ENCODE results near the gene KCNT2.
"Not testable (repeated sequence)": the region's sequence is repeated elsewhere in the genome, so short reads cannot be mapped to it uniquely, and the experiment has no call there.

KCNT2 gene

DNA sequence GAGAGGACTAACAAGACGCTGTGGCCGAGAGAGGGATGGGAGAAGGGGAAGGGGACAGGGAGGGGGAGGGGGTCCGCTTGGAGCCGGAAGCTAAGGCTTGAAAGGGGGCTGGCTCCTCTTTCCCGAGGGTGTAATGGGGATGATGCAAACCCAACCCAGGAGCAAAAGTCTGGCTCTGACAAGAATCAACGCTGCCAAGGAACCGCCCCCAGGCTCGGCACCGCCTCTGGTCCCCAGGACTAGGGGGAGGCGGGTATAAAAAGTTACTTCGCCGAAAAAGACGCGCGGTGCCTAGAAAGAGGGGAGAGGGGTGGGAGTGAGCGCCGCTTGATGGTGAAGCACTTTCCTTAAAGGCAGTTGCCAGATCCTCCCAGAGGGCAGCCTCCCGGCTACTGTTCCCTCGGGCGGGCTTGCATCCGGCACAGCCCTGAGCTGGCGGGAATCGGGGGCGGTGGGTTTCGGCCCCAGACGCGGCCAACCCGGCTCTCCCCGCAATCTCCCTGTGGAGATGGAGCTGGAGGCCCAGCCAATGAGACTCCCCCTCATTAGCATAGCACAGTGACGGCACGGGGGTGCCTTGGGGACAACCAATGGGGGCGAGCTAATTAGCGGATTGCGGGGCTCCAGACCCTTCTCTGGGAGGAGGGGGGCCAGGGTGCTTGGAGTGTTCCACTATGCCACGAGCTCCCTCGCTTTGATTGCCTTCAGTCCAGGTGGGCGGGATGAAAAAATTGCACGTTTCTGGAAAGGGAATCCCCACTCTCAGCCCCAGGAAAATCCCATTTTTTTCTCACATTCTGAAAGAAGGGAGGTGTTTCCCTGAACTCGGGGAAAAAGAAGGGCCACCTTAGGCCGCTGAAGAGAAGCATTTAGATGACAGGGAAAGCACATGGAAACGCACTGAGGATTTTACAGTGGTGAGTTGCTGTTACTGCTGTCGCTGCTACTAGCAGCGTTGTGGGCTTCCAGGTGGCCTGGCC lies at the start of gene KCNT2:
Gene KCNT2 (minus strand): TSS at position 51 of the 980 bp plus-strand sequence. CDS start 131 bp downstream, outside the sequence.
- no peak for DNase-seq

DNA sequence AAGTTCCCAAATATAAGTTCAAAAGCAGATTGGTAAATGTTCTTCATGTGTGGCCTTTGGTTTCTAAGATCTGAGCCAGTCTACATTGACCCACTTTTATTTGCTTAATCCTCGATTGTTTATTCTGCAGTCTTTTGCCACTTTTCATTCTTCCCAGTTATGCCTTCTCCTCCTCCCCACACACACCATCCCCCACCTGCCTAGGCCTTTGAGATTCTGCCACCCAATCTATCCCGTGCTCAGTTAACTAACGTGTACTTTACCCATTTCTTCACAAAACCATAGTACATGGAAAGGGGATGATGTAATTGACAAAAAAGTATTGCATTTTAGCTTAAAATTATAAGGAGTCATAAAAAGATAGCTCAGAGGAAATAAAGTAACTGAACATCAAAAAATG lies 47.3 kb upstream of the KCNT2 start:
- no peak for DNase-seq

DNA sequence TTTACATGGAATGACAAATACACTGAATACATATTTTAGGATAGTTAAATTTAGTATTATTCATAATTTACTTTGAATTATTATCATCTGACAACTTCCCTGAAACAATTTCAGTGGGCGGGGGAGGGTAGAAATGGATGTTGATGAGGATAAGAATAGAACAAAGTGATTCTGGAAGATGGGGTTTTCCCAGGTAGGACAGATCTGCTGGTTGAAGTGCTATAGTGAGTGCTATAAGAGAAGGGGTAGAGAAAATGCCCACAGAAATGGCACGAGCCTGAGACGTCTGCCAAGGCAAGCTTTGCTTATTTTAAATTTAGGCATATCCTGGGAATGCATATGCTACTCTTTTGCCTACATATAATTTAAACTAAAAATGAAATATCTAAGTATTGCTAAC lies 46.8 kb upstream of the KCNT2 start:
- DNase-seq = no peak

DNA sequence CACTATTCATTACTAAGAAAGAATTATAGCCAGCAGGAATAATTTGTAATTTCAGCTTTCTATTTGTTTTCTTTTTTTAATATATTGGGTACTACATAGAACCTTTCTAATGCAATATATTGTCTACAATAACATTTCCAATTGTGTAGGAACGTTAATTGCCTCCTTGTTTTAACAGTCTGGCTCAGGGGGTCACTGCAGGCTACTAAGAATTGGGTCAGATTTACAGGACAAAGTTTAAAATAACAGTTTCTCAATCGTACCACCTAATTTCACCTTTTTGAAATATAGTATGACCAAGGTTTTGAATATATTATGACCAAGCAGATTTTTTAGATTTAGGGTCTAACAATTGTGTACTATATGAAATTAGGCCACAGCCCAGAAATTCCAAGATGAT lies 46.0 kb upstream of the KCNT2 start:
- no peak for DNase-seq

DNA sequence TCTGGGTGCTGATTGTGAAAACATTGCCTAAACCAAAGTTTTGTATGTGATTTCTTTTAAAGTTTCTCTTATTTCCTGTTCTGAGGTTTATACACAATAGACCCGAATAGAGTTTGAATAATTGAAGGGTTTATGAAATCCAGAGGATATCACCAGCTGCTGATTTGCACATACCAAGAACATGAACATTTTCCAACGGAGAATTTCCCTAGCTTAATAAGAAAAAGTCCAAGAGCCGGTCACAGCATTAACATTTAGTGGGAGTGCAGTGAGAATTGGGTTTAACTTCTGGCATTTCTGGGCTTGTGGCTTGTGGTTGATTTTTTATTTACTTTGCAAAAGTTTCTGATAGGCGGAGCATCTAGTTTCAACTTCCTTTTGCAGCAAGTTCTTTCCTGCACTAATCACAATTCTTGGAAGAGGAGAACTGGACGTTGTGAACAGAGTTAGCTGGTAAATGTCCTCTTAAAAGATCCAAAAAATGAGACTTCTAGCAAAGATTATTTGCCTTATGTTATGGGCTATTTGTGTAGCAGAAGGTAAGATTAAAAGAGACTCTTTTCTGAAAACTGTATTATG lies 43.5 kb upstream of the KCNT2 start, which contains the start of gene CFH:
Gene CFH (plus strand): TSS at position 407 of the 579 bp plus-strand sequence. CDS start 75 bp downstream, at position 482.
- DNase-seq = no peak

DNA sequence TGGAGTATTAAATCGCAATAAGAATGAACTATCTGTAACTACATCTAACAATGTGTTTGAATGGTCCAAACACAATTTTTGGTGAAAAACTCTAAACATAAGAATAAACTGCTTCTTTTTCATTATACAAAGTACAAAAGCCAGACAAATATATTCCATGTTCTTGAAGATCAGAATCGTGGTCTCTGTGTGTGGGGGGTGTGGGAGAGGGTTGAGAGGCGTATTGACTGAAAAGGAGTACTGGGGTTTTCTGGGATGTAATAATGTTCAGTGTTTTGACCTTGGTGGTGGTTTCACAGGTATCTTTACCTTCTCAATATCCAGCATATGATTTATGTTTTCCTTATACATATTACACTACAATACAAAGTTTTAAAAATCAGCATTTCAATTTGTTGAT lies 42.8 kb upstream of the KCNT2 start:
- no peak for DNase-seq

DNA sequence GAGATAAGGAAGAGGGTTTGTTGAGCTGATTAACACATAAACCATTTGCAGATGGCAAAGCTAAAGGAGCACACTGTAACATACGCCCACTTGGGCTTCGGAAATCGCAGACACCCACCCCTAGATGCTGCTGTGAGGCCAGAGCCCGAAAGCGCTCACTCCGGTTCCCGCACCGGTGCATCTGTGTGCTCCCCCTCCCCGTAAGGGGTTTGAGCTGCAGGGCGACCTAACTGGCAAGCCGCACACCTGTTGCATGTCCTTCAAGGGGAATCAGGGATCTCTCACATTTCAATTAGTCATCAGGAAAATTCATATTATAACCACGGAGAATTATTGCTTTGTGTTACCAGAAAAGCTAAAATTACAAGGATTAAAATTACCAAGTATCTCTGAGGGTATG lies 42.2 kb upstream of the KCNT2 start:
- DNase-seq = no peak

DNA sequence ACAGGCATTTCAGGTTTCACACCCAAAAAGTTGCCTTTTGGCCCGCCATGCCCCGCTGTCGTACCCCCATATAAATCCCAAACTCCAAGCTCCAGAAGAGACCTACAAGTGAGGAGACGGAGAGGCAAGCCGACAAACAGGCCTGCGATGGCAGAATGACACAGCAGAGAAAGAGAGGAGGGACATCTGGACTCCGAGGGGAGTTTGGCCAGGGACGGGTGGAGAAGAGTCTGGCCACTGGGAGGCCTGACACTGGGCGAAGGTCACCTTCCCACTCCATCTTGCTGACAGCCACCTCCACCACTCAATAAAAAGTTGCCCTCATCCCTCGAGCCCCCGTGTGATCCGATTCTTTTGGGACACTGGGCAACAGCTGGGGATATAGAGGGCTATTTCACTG lies 41.8 kb upstream of the KCNT2 start:
- DNase-seq = no peak

DNA sequence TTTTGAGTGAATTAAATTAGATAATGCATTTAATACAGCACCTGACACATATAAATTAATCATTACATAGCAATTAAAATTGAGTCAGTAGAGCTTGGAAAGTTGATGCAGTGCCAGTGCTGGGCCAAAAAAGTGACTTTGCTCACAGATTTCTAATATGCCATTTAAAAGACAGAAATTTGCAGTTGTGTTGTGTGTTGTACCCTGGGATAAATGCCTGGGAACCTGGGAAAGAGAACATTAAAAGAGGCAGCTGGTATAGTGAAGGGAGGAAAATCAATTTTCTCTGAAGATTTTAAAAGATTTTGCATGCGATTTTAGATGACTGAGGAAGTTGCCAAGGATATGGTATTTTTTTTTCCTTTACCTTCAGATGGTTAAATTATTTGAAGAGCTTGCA lies 32.7 kb upstream of the KCNT2 start:
- DNase-seq = no peak

DNA sequence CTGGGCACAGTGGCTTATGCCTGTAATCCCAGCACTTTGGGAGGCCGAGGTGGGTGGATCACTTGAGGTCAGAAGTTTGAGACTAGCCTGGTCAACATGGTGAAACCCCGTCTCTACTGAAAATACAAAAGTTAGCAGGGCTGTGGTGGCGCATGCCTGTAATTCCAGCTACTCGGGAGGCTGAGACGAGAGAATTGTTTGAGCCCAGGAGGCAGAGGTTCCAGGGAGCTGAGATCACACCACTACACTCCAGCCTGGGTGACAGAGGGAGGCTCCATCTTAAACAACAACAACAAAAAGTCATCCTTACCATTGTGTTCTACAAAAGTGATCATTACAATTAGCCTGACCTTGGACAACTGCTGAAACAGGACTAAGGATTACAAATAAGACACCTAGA lies 31.1 kb upstream of the KCNT2 start:
- not testable (repeated sequence) for DNase-seq

DNA sequence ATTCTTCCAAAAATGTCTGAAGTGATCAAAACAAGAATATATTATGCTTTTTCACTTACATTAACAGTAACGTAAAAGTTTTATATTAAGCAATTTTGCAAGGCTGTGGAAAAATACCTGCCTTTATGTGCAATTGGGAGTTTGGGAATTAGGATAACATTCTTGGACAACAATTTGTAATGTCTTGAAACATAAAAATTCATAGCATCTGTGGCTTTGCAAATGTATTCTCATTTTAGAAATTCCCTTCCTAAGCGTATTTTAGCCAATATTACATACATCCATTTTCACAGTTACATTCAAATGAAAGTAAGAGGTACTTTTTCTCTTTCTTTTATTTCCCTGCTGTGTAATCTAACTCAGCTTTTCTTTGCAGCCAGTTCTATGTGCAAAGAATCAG lies 30.2 kb upstream of the KCNT2 start:
- no peak for DNase-seq

DNA sequence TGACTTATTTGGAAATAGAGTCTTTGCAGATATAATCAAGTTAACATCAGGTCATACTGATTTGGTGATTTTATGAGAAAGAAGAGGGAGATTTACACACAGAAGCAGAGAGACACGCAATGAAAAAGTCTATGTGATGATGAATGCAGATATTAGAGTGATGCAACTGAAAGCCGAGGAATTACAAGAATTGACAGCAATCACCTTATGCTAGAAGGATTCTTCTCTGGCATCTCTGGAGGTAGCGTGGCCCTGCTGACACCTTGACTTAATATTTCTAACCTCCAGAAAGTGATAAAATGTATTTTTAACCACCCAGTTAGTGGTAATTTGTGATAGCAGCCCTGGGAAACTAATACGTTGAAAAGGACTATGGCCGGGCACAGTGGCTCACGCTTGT lies 29.4 kb upstream of the KCNT2 start:
- DNase-seq = no peak

DNA sequence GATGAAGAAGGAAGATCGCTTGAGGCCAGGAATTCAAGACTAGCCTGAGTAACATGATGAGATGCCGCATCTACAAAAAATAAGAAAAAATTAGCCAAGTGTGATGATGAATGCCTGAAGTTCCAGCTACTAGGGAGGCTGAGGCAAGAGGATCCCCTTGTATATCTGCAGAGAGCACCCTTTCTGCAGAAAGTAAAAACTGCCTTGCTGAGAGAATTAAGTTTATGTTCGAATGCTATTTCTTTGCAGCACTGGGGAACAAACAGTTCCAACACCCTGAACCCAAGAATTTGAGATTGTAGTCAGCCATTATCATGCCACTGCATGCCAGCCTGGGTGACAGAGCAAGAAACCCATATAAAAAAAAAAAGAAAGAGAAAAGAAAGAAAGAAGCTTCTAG lies 20.6 kb upstream of the KCNT2 start:
- no peak for DNase-seq

DNA sequence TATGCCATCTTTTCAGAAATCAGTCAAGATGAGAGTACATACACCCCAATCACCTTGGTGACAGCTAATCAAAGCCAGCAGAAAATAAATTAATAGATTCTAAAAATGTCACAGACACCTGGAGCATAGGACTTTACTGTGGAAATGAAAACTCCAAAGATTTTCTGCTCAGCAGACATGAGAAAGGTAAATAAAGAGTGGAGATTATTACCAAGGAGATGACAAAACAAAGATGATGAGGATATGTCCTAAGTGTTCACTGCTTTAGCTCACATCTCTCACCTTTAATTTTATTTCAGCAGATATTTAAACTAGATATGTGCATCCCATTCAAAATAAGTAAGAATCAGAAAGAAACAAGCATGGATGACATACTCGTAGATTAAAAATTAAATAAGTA lies 14.8 kb upstream of the KCNT2 start:
- DNase-seq = no peak

DNA sequence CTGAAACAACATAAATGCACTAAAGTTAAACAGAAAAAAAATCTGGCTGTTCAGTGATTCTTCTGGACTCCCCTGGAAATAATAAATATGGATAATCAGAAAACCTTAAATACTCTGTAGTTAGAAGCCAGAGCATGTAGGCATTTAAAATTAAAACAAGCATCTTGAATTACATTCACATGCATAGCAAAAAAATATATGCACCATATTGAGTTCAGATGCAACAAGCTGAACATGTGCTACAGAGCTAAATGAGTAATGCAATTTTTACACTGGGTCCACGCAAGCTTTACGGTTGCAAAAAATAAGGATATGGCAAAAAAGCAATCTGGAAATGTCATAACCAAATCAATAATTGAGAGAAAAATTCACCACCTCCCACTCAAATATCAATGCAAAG lies 11.5 kb upstream of the KCNT2 start:
- no peak for DNase-seq

DNA sequence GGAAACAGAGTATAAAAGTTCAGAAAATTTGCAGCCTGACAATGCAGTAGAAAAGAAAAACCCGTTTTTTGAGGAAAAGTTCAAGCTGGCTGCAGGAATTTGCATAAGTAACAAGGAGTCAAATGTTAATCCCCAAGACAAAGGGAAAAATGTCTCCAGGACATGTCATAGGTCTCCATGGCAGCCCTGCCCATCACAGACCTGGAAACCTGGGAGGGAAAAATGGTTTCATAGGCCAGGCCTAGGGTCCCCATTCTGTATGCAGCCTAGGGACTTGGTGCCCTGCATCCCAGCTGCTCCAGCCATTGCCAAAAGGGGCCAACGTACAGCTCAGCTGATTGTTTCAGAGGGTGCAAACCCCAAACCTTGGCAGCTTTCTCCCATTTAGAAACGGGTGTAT lies 3.6 kb upstream of the KCNT2 start:
- DNase-seq = no peak

DNA sequence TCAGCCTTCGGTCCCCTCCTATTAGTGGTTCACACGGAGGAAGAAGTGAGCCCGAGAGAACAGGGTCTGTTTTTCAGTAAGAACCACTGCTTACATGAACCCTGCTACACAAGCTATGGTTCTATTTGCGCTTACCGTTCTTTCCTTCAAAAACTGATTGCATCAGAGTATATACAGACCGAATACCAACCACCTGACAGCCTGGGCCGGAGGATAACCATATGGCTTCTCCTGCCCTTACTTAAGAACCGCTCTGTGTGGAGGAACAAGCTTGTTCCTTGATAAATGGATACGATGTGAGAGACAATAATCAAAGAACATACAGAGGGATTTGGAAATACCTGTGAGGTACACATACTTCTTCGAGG lies 1.1 kb upstream of the KCNT2 start:
- DNase-seq = no peak

DNA sequence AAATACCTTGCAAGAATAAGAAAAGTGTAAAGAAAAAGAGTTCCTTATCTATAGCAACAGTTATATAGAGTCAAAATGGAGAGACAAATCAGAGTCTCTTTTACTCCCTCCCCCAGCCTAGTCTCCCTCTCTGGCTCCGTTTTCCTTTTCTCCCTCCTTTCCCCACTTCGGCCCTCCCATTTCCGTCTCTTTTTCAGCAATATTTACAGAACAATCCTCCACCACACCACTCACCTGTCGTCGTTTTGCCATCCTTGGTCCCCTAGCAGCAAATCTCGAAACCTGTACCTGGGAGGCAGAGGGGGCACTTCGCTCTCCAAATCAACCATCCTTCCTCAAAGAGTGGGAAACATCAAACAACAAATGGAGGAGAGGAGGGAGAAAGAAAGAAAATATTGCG lies 259 bp downstream of the KCNT2 start:
- no peak for DNase-seq

DNA sequence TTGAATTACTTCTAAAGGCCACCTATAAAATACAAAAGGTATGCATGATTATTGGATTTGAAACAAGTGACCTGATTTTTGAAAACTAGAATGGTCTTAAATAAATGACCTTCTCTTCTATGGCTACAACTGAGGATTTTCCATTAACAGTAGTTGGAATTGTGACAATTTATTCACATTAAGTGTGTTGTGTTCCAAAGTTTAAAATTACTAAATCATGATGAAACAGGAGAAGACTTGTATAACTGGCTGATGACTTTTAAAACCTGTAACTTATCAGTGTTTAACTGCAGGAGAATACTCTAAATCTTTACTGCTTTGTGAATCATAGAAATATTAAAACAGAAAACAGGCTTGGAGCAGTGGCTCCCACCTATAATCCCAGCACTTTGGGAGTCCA lies 4.6 kb downstream of the KCNT2 start:
- no peak for DNase-seq

DNA sequence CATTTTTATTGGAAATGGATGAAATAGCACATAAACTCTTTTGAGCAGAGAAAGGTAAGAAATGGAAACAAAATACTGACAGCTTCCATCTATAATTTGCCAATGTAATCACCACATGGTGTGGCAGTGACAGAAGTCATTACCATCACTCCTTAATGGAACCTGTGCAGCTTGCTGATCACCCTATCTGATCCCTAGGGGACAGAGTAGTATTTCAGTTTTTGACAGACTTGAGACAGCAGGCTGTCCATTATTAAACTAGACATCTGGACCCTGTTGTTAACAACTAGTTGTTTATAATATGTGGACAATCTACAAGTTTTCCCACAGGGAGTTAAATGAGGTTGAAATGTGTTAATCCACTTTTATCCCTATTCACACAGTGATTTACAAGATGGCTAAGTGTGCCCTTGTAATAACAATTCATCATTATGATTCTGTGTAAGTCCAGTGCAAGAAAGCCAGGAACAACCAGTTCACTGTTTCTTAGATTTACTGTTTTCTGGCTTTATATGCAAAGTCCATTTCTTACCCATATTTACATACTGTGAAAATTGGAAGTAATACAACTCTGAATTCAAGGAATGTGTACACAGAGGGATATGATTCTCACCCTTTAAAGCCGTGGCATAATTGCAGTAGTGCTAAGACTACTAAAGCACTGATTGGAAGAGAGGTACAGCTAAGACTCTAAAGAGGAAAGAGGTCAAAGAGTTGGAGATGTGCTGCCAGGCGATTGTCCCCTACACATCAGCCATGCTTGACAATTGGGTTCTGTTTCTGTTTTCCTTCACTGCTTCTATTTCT lies 9.1 kb downstream of the KCNT2 start:
- no peak for DNase-seq

DNA sequence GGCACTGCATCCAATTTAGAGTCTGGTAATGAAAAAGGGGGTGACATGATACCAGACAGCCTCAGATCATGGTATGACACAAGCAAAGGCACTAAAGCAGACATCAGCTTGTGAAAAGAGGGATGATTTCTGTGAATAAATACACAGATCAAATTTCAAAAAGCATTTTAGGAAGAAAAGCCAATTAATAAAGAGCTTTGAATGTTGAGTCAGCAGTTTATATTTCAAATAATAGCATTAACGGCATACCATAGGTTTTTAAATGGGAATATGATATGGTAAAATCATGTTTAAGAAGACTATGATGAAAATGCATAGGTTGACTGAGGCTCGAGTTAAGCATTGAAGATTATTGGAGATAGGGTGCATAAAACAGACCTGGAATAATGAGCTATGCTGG lies 13.5 kb downstream of the KCNT2 start:
- DNase-seq = no peak

DNA sequence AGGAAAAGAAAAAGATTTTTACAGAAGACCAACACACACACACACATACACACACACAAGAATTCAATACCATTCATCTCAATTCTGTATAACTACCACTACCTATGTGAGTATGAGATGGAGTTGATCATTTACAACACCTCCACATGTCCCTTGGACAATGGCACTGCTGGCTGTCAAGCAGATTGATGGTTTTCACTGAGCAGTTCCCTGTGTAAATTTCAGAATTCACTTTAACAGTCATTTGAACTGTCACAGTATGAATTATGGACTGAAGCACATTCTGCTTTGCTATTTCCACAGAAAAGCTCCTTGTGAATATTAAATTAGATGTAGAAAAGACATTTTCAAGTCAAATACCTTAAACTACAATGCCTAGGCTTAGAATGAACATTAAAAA lies 14.3 kb downstream of the KCNT2 start:
- no peak for DNase-seq

DNA sequence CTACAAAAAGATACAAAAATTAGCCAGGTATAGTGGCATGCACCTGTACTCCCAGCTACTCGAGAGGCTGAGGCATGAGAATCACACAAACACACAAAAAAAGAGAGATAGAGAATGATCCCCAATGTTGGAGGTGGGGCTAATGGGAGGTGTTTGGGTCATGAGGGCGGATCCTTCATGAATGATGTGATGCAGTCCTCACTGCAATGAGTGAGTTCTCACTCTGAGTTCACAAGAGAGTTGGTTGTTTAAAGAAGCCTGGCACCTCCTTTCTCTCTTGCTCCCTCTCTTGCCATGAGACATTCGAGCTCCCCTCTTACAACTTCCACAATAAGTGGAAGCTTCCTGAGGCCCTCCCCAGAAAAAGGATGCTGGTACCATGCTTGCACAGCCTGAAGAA lies 17.3 kb downstream of the KCNT2 start:
- DNase-seq = no peak
